Ishikawa (cell line): Measurements from ENCODE around the gene MB.

Source experiments
- RAD21 ChIP-seq: IDR thresholded peaks from 2 replicates; pipeline ENCODE4 v1.6.1; 2012; ENCODE audit warnings: low read depth
- TCF12 ChIP-seq: IDR thresholded peaks from 2 replicates; pipeline ENCODE4 v1.6.1; 2012; ENCODE audit warnings: low read depth
- YY1 ChIP-seq: IDR thresholded peaks from 2 replicates; pipeline ENCODE4 v1.6.1; 2012; ENCODE audit warnings: low read depth
- TF ChIP-seq, protein P1 (sequence below): IDR thresholded peaks from 2 replicates; pipeline ENCODE4 v1.6.1; 2012; ENCODE audit warnings: low read depth, mild to moderate bottlenecking
- TF ChIP-seq, protein P2 (sequence below): IDR thresholded peaks from 2 replicates; pipeline ENCODE4 v1.6.1; 2012

DNA sequence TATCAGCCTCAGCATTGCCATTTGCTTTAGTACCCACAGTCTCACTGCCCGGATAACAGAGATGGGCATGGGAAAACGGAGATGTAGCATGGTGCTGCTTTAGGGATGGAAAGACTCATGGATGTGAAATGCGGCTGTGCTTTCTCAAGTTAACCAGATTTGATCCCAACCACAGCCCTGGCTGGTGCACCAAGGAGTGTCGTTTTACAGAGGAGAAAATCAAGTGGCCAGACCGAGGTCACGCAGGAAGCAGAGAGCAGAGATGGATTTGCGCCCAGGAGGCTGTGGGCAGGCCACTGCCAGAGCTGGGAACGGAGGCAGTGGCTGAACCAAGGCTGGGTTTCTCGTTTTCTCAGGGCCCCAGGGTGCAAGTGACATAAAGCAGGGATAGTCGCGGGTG lies 9.0 kb downstream of the MB start:
- TF ChIP-seq, protein P1, sequence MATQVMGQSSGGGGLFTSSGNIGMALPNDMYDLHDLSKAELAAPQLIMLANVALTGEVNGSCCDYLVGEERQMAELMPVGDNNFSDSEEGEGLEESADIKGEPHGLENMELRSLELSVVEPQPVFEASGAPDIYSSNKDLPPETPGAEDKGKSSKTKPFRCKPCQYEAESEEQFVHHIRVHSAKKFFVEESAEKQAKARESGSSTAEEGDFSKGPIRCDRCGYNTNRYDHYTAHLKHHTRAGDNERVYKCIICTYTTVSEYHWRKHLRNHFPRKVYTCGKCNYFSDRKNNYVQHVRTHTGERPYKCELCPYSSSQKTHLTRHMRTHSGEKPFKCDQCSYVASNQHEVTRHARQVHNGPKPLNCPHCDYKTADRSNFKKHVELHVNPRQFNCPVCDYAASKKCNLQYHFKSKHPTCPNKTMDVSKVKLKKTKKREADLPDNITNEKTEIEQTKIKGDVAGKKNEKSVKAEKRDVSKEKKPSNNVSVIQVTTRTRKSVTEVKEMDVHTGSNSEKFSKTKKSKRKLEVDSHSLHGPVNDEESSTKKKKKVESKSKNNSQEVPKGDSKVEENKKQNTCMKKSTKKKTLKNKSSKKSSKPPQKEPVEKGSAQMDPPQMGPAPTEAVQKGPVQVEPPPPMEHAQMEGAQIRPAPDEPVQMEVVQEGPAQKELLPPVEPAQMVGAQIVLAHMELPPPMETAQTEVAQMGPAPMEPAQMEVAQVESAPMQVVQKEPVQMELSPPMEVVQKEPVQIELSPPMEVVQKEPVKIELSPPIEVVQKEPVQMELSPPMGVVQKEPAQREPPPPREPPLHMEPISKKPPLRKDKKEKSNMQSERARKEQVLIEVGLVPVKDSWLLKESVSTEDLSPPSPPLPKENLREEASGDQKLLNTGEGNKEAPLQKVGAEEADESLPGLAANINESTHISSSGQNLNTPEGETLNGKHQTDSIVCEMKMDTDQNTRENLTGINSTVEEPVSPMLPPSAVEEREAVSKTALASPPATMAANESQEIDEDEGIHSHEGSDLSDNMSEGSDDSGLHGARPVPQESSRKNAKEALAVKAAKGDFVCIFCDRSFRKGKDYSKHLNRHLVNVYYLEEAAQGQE: no peak
- TF ChIP-seq RAD21: no peak
- TF ChIP-seq YY1: no peak
- TF ChIP-seq TCF12: no peak
- TF ChIP-seq, protein P2, sequence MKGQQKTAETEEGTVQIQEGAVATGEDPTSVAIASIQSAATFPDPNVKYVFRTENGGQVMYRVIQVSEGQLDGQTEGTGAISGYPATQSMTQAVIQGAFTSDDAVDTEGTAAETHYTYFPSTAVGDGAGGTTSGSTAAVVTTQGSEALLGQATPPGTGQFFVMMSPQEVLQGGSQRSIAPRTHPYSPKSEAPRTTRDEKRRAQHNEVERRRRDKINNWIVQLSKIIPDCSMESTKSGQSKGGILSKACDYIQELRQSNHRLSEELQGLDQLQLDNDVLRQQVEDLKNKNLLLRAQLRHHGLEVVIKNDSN: no peak
